HG02885 (cell line): ENCODE data around the gene RXRA.

Experiments
- ATAC-seq: cut with Tn5 transposase; IDR thresholded peaks from one replicate; pipeline ENCODE4 v1.9.1; 2021; ENCODE audit warnings: mild to moderate bottlenecking; ENCODE audit not compliant: unreplicated experiment, poor library complexity

The RXRA gene

DNA sequence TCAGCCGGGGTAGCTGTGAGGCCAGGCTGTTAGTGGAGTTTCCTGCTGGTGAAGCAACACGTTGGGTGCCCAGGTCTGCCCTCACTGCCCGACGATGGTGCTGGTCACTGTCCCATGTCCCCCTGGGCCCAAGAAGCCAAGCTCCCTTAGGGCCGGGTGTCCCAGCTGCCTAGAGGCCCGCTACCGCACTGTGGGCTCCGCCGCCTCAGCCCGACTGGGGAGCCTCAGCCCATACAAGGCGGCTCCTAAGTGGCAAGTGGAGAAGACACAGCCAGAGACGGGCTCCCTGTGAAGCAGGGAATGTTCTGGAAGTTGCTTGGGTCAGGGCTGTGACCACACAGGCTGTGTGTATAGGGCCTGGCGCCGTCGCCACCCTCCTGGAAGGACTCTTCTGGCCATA, 96.9 kb downstream of the RXRA start:
- ATAC-seq, result no peak

DNA sequence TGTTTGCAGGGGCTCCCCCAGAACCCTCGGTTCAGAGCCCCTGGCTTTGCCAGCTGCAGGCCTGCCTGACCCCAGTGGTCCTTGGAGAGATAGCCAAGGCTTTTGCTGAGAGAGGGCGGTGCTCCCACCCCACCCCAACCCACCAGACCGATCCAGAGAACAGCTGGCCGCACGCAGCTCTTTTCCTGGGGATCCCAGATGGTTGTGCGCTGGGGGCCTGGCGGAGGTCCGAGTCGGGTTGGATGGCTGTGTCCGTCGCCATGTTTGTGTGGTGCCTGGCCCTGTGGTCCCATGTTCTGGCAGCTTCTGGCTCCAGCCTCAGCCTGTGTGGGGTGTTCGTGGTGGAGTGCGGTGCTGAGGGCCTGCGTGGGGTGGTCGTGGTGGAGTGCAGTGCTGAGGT, 97.5 kb downstream of the RXRA start:
- no peak for ATAC-seq

DNA sequence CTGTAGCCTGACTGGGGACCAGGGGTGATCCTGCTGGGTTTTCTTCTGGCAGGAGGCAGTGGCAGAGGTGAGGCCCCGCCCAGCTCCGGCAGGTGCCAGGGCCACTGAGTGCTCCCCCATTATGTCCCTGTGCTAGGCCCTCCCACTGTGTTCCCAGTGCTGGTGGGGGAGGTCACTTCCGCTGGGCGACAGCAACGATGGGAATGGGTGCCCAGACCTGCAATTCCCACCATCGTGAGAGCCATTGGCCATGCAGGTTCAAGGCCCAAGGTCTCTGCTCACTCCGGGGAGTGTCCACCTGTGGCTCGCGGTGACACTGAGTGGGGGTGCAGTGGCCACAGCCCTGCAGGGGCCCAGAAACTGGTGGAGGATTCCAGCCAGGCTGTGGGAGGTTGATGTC, 98.6 kb downstream of the RXRA start:
- no peak for ATAC-seq

DNA sequence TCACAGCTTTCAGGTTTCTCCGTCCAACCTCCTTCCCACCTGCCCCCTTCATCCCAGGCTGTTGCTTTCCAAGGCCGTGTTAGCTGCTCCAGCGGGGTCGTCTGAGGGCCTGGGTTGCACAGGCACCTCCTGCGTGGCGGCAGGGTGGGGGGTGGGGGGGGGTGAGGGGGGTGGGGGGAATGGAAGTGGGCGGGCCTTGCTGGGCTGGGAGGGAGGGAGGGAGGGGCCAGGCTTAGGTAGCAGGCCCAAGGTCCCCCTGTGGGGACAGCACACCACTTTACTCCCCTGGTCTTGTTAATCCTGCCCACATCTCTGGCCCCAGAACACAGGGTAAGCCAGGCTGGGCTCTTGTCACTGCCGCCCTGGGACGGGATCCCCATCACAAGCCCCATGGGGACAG, 99.1 kb downstream of the RXRA start:
- no peak for ATAC-seq

DNA sequence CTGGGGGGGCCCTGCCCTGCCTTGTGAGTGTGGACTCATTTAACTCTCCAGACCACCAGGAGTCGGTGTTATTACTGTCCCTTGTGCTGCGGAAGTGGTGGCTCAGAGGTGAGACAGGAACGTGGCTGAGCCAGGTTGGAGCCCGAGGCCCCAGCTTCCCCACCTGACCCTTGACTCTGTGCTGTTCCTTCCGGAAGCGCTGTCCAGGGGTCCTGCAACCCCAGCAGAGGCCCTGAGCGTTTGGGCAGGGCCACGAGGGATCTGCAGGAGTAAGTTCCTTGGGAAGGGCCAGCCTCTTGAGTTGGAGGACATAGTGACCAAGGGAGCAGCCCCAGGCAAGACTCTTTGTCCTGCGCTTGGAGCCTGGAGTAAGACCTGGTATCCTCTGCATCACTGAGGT, 99.6 kb downstream of the RXRA start:
- no peak for ATAC-seq

DNA sequence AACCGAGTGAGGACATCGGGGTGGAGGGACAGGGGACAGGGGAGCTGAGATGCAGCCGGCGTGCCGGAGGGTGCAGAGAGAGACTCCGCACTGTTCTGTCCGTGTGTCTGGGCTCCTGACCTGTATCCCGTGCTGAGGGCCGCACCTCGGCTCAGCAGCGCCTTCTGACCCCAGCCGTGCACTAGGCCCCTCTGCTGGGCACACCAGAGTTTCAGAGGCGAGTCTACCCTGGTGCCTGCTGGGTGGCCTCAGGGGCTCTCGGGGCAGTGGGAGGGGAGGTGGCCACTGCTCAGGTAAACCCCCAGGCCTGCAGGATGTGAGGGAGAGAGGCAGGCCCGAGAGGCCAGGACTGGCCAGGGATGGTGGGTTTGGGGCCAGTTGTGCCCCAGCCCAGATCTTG, 100.2 kb downstream of the RXRA start:
- no peak for ATAC-seq

DNA sequence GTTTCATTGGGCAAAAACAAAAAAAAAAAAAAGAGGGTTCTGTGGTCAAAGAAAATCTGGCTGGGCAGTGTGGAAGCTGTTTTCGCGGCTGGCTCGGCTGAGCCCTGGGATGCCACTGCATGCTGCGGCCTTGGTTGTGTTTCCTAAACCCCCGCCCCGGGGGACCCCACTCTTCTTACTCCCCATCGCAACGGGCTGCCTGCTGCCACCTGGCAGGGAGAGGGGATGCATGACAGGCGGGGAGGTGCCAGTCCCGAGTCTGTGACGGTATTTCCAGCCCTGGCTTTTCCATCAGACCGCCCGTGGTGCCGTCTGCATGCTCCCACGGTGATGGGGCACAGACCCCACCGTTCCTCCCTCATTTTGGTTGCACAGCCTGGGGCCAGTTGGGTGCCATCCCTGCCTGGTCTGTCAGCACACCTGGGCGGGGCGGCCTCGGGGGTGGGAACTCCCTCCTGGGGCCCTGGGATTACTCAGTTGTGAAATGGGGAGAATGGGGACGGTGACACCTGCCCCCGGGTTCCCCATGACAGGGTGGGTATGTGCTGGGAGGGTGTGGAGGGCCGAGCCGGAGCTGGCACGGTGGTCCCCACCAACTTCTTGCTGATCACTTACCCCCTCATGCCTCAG, 101.0 kb downstream of the RXRA start:
- no peak for ATAC-seq

DNA sequence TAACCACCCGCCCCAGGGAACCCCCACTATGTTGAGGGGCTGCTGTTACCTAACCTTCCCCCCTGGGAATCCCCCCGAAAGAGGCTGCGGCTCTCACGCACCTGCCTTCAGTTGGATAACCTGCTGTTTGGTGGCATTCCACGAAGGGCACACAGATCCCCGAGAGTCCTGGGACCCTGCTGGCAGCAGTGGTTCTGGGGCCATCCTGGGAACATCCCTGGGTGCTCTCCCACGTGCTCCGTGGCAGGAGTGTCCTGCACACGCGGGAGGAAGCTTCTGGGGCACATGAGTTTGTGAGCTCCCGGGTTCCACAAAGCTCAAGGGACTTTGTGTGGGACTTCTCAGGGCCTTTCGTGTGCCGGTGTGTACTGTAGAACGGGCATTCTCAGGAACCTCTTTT, 102.3 kb downstream of the RXRA start:
- ATAC-seq, result no peak

DNA sequence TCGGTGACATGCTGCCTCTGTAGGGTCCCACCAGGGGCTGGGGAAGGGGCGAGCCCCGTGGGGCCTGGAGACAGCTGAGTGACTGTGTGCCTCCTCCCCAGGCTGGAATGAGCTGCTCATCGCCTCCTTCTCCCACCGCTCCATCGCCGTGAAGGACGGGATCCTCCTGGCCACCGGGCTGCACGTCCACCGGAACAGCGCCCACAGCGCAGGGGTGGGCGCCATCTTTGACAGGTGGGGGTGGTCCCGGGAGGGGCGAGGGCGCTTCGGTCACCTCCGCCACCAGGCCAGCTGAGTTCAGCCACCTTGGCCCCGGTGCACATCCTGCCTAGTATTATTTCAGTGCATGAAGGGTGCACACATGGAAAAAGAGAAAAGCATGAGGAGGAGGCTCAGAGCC, 102.8 kb downstream of the RXRA start:
- no peak for ATAC-seq

DNA sequence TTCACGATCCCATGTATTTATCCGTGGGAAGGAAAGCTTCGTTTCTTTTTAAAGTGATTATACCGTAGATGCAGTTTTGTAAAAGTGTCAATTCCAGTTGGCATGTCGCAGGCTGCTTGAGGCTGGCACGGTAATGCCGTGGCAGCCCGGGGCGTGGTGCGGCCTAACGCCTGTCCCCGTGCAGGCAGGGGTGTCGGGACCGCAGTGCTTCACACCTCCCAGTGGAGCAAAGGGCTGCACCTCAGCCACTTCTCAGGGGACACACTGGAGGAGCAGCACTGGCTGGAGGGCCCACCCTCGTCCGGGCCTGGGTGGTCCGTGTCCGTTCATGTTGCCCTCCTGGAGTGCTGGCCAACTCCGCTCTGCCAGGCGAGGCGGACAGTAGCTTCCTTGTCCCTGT, 103.2 kb downstream of the RXRA start:
- ATAC-seq, result no peak

DNA sequence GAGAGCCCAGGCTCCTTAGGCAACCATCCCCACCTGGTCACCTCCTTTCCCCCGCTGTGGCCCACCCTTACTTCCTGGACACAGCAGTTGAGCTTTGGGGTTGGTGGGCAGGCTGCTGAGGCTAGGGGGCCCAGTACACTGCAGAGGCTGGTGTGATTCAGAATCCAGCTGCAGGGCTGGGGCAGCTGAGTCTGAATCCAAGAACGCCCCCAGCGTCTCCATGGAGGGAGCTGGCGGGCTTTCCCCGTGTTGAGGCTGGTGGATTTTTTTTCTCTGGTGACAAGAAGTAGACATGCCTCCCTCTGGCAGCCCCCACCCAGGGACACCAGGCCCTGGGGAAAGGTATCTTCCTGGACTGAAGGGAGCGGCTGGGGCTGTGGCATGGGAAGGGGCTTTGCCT, 104.8 kb downstream of the RXRA start:
- no peak for ATAC-seq

DNA sequence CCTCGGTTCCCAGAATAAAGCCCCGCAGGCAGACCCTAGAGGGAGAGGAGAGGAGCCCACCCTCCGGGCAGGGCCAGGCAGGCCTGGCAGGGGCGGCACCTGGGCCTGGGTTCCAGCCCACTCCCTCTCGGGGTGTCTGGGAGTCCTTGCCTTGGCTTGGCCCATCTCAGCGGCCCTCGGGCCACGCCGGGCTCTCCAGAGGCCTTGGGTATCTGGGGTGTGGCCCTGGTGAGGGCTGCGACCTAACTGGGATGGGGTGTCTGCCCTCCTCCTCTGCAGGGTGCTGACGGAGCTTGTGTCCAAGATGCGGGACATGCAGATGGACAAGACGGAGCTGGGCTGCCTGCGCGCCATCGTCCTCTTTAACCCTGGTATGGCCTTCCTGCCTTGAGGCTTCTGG, 105.4 kb downstream of the RXRA start:
- ATAC-seq, result no peak

DNA sequence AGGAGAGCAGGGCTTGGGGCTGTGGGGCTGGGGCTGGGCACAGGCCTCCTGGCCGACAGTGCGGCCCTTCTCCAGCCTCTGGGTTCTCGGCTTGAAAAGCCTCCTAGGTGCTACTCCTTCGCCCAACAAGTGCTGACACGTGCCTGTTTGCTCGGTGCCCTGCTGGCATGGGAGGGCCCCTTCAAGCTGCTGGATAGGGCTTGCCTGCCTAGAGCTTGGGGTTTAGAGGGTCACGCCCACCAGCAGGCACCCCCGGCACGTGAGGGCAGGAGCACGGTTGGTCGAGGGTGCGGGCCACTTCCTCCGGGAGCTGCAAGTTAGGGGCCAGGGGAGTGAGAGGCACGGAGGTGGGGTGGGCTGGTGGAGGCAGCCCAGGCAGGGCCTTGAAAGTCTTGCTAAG, 106.2 kb downstream of the RXRA start:
- ATAC-seq, result no peak

DNA sequence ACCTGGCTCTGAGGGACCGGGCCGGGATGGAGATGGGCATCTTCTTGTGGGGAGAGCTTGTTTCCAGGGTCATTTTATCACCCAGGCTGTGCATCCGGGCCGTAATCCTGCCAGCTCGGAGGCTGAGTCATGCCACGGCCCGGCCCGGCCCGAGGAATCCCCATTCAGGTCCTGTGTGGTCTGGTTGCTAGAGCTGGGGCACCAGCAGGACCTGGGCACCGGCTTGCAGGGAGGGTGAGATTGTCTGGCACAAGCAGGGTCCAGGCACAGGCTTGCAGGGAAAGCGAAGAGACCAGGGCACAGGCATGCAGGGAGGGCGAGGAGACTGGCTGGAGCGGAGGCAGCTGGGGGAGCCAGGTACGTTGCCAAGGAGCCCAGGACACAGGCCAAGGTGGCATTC, 106.8 kb downstream of the RXRA start:
- no peak for ATAC-seq

DNA sequence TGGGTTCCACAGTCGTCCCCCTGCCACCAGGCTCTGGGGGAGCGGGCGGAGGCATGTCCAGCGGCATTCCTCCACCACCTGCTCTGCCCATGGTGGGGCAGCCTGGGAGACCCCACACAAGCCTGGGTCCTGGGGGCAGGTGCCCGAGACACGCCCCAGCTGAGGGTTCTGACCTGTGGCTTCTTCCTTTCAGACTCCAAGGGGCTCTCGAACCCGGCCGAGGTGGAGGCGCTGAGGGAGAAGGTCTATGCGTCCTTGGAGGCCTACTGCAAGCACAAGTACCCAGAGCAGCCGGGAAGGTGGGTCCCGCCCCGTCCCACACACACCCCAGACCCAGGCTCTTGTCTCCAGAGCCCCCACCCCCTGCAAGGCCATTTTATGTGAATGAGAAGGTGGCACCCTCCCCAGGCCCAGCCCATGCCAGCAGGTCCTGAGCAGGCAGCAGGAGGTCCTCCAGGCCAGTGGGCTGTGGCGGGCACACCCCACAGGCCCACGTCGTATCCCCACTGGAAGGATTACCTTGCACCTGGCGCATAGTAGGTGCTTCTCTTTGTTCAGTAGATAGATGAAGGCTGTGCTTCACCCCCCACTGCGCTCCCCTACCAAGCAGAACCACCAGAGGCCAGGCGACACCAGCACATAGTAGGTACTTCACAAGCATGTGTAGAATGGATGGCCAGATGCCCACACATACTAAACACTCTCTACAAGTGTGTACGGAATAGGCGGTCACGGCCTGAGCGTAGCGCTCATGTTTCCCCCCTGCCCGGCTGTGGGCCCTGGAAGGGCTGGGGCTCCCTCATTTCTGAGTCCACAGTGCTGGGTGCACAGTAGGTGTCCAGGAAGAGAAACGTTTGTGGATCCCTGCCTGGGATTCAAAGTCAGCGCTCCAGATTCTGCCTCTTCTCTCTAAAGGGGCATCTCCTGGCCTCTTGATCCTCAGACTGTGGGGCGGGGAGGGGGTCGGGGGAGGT, 107.9 kb downstream of the RXRA start:
- no peak for ATAC-seq

DNA sequence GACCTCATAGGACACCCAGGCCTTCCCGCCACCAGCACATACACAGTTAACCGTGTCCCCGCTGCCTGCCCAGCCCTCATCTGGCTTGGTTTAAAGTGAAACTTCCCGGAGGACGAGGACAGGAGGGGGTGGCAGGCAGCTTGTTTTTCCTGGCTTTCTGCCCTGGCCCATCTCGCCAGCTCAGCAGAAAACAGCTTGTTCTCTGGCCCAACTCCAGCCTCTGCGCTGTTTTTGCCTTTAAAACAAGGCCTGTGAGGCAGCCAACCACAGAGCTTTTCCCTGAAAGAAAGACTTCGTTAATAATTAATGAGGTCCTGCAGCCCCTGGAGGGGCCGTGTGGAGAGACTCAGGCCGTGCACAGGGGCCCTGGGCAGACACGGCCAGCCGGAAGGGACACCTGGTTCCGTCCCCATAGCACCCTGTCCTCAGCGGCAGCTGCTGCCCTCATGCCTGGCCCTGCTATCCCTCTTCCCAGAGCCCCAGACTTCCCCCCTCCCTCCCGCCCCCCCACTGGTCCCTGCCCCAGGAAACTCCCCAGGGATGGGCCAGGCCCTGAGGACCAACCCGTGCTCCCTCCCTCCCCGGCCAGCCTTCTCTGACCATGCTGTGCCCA, 108.7 kb downstream of the RXRA start:
- ATAC-seq, result no peak

DNA sequence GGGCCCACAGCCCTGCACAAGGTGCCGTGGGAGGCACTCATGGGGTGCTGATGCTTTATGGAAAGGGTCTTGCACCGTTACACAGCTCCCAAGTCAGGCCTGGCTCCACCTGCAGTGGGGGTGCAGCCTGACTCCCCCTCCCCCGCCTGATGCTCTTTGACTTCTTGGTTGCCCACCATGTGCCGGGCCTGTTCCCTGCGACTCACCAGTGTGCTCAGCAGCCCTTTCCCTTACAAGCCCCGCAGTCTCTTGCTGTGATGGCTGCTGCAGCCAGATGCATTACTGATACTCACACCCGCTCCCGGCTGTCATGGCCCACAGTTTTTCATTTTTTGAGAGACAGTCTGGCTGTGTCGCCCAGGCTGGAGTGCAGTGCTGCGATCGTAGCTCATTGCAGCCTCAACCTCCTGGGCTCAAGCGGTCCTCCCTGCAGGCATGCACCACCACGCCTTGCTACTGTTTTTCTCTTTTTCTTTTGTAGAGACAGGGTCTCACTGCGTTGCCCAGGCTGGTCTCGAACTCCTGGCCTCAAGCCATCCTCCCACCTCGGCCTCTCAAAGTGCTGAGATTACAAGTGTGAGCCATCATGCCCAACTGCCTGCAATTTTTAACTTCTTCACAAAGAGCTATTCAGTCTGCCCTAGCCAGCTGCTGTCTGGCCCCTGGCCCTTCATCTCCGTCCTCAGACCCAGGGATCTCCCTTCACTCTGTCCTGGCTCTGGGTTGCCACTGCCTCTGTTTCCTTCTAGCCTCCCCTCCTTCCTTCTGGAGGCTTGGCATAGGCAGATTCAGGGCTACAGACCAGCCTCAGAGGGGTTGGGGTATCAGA, 109.5 kb downstream of the RXRA start:
- no peak for ATAC-seq

DNA sequence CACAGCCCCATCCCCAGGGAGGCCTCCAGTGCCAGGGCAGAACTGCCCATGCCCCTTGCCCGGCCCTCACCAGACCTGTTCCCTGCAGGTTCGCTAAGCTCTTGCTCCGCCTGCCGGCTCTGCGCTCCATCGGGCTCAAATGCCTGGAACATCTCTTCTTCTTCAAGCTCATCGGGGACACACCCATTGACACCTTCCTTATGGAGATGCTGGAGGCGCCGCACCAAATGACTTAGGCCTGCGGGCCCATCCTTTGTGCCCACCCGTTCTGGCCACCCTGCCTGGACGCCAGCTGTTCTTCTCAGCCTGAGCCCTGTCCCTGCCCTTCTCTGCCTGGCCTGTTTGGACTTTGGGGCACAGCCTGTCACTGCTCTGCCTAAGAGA, 110.1 kb downstream of the RXRA start:
- ATAC-seq, result no peak

DNA sequence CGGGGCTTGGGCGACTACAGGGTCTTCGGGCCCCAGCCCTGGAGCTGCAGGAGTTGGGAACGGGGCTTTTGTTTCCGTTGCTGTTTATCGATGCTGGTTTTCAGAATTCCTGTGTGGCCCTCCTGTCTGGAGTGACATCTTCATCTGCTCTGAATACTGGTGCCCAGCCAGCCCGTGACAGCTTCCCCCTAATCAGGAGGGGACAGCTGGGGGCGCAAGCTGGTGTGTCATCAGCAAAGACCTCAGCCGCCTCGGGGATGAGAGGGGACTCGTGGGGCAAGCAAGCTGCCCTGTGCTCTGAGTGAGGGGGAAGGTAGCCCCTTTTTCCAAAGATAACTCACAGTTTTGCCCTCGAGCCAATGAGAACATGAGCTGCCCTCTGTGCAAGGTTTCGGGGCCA, 110.7 kb downstream of the RXRA start:
- ATAC-seq, result no peak

DNA sequence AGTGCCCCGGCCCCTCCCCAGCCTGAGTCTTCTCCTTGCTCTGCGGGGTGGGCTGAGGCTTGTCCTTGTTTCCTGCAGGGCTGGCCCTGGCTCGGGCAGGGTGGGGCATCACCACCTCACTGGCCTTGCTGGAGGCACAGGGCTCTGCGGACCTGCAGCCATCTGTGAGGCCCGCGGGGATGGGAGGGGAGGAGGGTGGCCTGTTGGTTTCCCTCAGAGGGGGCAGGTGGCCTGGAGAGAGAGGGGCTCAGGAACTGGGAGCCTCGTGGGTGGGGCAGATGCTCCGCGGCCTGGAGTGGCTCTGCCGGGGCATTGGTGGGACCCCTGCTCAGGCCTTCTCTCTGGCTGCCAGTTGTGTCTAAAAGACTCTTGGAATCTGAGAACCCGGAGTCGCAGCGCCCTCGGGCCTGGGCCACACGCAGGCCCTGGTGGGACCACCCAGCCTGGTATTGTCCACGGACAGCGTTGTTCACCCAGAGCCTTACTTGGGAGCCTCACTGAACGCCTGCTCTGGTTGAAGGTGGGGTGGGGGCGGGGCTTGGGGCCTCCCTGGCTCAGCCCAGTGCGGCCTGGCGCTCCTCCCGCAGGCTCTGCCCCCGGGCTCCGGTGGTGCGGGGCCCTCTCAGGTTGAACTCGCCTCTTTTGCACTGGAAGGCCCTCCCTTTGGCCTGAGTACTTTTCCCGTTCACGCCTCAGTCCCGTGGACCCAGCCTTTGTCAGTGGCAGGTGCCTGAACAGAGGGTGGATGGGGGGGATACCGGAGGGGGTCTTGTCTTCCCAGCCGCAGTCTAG, 111.3 kb downstream of the RXRA start:
- ATAC-seq, result no peak
